Retina (tissue), 1 donor: ENCODE results near the gene LRRC37A.
"Not testable (repeated sequence)": the region's sequence is repeated elsewhere in the genome, so short reads cannot be mapped to it uniquely, and the experiment has no call there.

ENCODE experiments used
- DNase-seq: peaks from one replicate; pipeline ENCODE4 v3.0.0-alpha.2; 2016

LRRC37A gene

DNA sequence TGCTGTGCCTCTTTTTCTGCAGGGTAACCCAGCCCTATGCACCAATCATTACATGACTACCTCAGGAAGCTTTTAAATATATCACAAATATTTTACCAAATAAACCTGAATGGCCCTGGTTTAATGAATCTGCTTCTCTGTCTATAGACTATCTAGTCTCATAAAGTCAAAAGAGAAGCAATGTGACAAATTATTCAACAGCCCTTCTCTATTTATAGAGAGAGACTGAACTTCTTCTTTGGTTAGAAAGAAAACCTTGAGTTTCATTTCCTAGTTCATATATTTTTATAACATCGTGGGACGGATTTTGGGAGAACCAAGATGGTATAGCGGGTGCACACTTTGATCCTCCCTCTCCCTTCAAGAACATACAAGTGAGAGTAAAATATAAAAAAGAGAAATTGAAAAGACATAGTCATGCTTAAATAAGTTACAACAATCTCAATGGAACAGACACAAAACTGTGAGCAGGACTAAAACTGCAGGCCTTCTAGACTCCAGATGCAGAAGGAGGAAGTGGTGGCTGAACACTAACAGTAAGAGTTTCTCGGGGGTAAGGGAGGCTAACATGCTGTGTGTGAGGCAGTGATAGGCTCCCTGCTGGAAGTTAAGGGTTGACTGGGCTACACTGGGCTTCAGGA is 3.9 kb upstream of the LRRC37A start:
- not testable (repeated sequence) for DNase-seq

GRCh38 chr17:46291618-46292017 is 3.3 kb upstream of the LRRC37A start:
- not testable (repeated sequence) for DNase-seq

DNA sequence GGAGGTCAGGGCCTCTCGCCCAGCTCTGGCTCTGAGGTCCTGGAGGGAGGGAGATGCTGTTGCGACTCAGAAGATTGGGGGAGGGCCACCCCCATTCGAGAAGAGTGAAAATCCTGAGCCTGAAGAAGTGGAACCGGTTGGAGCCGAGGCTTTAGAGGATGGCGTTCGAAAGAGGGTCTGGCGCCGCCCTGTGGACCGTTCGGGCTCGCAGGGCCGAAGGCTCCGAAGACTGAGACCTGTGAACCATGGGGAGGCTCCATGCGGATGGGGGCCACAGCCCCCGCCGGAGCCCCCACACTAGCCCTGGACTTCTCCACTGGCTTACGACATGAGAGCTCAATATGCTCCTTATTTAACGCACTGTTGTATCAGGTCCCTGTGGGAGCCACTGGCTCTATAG is 46.3 kb downstream of the LRRC37A start:
- not testable (repeated sequence) for DNase-seq

- not testable (repeated sequence) for DNase-seq
These were observed 47.2 kb downstream of the LRRC37A start for GRCh38 chr17:46342131-46342530.

DNA sequence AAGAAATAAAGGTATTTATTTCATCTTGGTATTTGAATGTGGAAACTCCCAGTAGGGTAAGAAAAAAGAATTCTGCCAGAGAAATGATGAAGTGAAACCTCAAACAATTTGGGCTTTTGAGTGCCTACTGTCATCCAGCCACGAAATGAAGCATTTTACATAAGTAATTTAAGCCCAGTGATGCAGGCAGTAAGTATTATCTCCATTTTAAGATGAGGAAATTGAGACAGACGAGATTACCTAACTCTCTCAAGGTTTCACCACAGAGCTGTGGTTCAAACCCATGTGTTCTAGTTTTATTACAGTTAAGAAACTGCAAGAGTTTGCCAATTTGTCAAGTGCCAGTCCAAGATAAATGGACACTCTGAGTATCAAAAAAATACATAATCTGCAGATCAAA is 53.4 kb downstream of the LRRC37A start:
- not testable (repeated sequence) for DNase-seq

- DNase-seq: not testable (repeated sequence)
These were observed 54.1 kb downstream of the LRRC37A start for GRCh38 chr17:46349060-46349459.

DNA sequence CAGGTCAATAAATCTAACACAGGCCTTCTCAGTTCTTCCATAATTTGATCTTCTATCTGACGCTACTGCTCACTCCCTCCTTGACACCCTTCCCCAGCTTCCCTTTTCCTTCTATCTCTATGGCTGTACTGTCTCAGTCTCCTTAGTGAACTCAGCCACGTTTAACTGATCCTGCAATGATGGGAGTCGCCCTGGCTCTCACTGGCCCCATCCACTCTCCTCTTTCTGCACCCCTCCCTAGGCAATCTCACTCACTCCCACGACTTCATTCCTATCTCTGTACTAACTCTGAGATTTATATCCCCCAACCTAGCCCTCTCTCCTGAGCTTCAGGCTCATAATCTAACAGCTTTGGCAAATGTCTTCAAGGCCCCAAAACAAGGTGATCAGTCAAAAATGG is 58.9 kb downstream of the LRRC37A start:
- not testable (repeated sequence) for DNase-seq

GRCh38 chr17:46361145-46361735 is 66.3 kb downstream of the LRRC37A start:
- not testable (repeated sequence) for DNase-seq

DNA sequence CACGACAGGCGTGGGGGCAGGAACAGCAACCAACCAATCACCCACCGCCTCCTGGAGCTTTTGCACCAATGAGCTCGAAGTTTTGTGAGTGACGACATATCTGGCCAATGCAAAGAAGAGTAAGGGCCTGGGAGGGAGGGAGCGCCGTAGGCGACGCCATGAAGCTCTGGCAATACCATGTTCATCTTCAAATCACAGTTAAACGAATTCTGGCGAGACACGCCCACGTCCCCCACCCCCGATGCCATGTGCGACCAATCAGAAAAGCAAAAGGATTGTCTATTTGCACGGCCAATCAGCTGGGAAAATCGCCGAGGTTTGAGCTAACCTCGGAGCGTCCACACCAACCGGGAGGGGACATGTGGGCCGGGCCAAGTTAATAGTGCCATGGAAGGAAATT is 66.8 kb downstream of the LRRC37A start, which contains the start of gene ARL17B:
Gene ARL17B, minus strand, starts transcription at position 12 of the 400 bp plus-strand sequence. CDS start 3,369 bp downstream, outside the sequence.
- DNase-seq: not testable (repeated sequence)

DNA sequence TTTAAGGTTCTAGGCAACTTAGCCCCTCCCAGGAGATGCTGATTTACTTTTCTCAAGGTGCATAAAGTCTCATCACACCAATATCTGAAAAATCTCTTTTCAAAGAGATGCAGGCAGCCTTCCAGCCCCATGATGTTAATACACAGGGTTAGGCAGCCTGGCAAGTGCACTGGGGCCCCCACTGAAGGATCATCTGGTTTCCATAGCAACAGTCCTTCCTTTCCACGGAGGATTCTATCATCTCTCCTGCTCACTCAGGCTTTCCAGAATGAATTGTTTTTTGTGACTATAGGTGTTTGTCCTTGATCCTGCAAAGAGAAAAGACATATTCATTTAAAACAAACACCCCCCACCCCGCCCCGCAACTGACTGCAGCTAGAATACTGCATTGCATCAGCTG is 72.6 kb downstream of the LRRC37A start:
- DNase-seq: not testable (repeated sequence)

GRCh38 chr17:46372236-46373229 is 77.6 kb downstream of the LRRC37A start:
- not testable (repeated sequence) for DNase-seq

- DNase-seq: not testable (repeated sequence)
These were observed 78.5 kb downstream of the LRRC37A start for GRCh38 chr17:46373418-46373817.

GRCh38 chr17:46383118-46383517 is 88.2 kb downstream of the LRRC37A start:
- not testable (repeated sequence) for DNase-seq

DNA sequence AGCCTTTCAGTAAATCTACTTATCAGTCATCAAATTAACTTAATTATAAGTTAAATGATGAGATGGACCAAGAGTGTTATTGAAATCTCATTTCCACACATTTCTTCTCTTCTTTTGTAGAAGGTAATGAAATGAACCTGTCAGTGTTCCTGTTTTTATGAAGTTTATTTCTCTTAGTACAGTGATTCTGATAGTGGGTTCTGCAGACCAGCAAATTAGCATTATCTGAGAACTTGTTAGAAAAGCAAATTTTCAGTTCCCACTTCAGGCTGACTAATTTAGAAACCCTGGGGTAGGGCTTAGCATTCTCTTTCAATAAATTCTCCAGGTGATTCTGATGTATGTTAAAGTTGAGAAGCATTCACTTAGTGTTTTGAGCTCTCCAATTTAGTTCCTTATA is 90.6 kb downstream of the LRRC37A start:
- not testable (repeated sequence) for DNase-seq
